Calu3 (cell line): ENCODE data around the gene CPLANE1. TPM values are rescaled to one million over a fixed set of nuclear protein-coding genes. Genes with fewer than 3 reads are reported as not detected.

ENCODE experiments used
- BruUV-seq: library from RNA; stranded (reverse); fragments of 400-500 nt; replicated peaks from 2 replicates; lab custom pipeline; 2021; lab: Mats Ljungman, UMichigan
- CTCF ChIA-PET: fragments of 300-600 bp; sonication (Branson Sonifier 250); formaldehyde crosslinking; loops from one replicate; lab custom pipeline; 2022; ENCODE audit warnings: antibody characterized with exemption; lab: Charles Lee
- DNase-seq: peaks from one replicate; pipeline ENCODE4 v3.0.0; 2022
- H3K27ac Mint-ChIP-seq: one replicate; pipeline ENCODE4 v1.8.0; 2022; ENCODE audit warnings: mixed read lengths; ENCODE audit not compliant: unreplicated experiment
- H3K27me3 Mint-ChIP-seq: one replicate; pipeline ENCODE4 v1.8.0; 2022; ENCODE audit warnings: mixed read lengths; ENCODE audit not compliant: unreplicated experiment
- H3K36me3 Mint-ChIP-seq: one replicate; pipeline ENCODE4 v1.8.0; 2022; ENCODE audit warnings: mild to moderate bottlenecking, moderate library complexity, mixed read lengths; ENCODE audit not compliant: insufficient read depth, unreplicated experiment
- H3K4me1 Mint-ChIP-seq: one replicate; pipeline ENCODE4 v1.8.0; 2022; ENCODE audit warnings: mild to moderate bottlenecking, low read depth, mixed read lengths; ENCODE audit not compliant: unreplicated experiment
- H3K4me3 Mint-ChIP-seq: one replicate; pipeline ENCODE4 v1.8.0; 2022; ENCODE audit warnings: mild to moderate bottlenecking, low read depth, moderate library complexity, mixed read lengths; ENCODE audit not compliant: unreplicated experiment
- H3K9me3 Mint-ChIP-seq: one replicate; pipeline ENCODE4 v1.8.0; 2022; ENCODE audit warnings: low read depth, mixed read lengths; ENCODE audit not compliant: unreplicated experiment
- CTCF ChIP-seq: fragments of 200-600 bp; IDR thresholded peaks from one replicate; pipeline ENCODE4 v1.8.0; 2022; ENCODE audit warnings: antibody characterized with exemption; ENCODE audit not compliant: unreplicated experiment
- intact Hi-C: fragments of 100-400 bp; cut with micrococcal nuclease; formaldehyde crosslinking; loops from one replicate; pipeline ENCODE4 v1.10.0; 2022; ENCODE audit not compliant: unreplicated experiment
- total RNA-seq: library from RNA; stranded (reverse); gene quantifications from 2 replicates; pipeline ENCODE4 v1.2.3, GENCODE V29; 2022

The CPLANE1 gene
- total RNA-seq, 1 experiment from 2014 or later, result 12.1 TPM

GRCh38 chr5:37116359-37116758 is 132.8 kb downstream of the CPLANE1 start:
- CTCF ChIA-PET, result interaction anchor here (0.9 kb wide), 1 partner anchor 18 kb away, joined by 3 read pairs; no protein-coding TSS in a partner anchor
- Mint-ChIP-seq H3K9me3 (no peaks in the 10 kb centered on the region), H3K27me3 (no peaks in the 10 kb centered on the region), H3K4me1 (no peaks in the 10 kb centered on the region), H3K36me3 (peaks cover 2% of the 10 kb centered on the region), H3K4me3 (no peak overlapping the region), H3K27ac (no peak overlapping the region)
- intact Hi-C loops, result no loop called here
- BruUV-seq, result no TSS peak
- DNase-seq, result no peak
- no peak for TF ChIP-seq CTCF

DNA sequence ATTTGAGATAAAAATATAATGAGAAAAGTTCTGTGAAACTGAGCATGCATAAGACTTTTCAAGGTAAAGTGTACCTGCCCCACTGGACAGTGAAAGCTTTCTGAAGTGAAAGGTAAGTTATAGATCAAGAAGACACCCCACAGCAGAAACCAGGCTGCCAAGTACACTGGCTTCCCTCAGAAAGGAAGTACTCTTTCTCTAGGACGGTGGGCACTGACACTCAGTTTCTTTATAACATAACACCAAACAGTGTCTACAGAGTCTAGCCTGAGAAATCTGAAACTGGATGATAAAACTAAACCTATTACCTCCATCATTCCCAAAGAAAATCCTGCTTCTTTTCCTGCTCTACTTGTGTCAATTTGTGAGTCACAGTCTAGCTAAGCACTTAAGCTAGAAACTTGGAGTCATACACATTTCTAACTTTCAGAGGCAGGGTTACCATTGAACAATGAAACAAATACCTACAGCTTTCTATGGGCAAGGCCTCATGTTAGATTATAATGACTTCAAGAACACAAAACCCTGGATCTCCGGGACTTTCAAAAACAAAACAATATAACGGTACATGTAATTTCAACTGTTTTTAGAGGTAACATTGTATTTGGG is 136.7 kb downstream of the CPLANE1 start:
- no peak for DNase-seq
- H3K27ac Mint-ChIP-seq, result no peak overlapping the region
- no peak for TF ChIP-seq CTCF
- no peaks in the 10 kb centered on the region for H3K27me3 Mint-ChIP-seq
- H3K36me3 Mint-ChIP-seq, result no peaks in the 10 kb centered on the region
- H3K4me3 Mint-ChIP-seq, result no peak overlapping the region
- CTCF ChIA-PET, result interaction anchor here (0.6 kb wide), 1 partner anchor 11 kb away, joined by 4 read pairs; no protein-coding TSS in a partner anchor
- H3K4me1 Mint-ChIP-seq, result no peaks in the 10 kb centered on the region
- intact Hi-C loops, result no loop called here
- BruUV-seq, result no TSS peak
- H3K9me3 Mint-ChIP-seq, result no peaks in the 10 kb centered on the region

DNA sequence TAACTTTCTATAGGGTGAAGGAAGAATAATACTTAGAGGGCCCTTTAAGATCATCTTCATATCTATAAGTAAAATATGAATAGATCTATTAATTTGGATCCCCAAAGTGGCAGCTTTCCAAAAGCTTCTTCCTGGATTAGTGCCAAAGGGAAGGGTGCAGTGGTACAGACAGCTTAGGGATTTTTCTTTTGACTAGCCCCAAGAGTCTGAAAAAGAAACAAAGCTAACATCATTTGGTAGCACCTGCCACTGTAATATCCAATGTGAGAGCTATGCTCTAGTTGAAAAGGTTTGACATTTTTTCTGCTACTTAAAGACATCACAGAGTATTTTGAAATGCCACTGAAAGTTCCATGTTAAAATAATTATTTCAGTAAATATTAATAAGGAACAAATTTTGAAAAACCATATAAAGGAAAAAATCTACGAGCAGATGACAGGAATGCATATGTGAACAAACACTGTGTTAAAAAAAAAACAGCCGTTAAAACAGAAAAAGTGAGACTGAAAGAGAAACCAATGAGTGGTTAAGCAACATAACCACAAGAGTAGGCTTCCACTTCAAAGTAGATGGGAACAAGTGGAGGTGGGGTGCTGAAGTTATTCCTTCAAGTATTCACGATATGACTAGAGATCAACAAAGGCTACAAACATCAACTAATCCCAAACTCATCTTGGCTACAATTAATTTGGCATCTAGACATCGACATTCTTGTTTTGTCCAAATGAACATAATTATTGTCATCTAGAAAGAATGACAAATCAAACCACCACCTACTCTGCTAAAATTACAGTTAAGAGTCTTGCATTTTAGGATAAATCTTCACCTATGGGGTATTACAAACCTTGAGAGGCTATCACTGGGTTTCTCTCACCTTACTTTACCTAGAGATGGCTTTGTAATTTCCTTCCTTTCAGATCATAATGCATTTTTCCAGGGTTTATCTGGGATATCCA is 137.5 kb downstream of the CPLANE1 start:
- no peak overlapping the region for H3K27ac Mint-ChIP-seq
- intact Hi-C loops, result no loop called here
- H3K4me1 Mint-ChIP-seq, result no peaks in the 10 kb centered on the region
- H3K4me3 Mint-ChIP-seq, result no peak overlapping the region
- H3K36me3 Mint-ChIP-seq, result no peaks in the 10 kb centered on the region
- H3K27me3 Mint-ChIP-seq, result no peaks in the 10 kb centered on the region
- no peak for DNase-seq
- BruUV-seq, result no TSS peak
- no peak for TF ChIP-seq CTCF
- CTCF ChIA-PET, result no interaction called here
- H3K9me3 Mint-ChIP-seq, result no peaks in the 10 kb centered on the region

GRCh38 chr5:37110135-37110534 is 139.0 kb downstream of the CPLANE1 start:
- Mint-ChIP-seq H3K36me3 (no peaks in the 10 kb centered on the region), H3K4me1 (no peaks in the 10 kb centered on the region), H3K27ac (no peak overlapping the region), H3K9me3 (no peaks in the 10 kb centered on the region), H3K4me3 (no peak overlapping the region), H3K27me3 (no peaks in the 10 kb centered on the region)
- BruUV-seq, result no TSS peak
- CTCF ChIA-PET, result no interaction called here
- no peak for TF ChIP-seq CTCF
- intact Hi-C loops, result no loop called here
- no peak for DNase-seq
